GM23338 (cell line): ENCODE measurements around the gene FAM50A. TPM values are rescaled to one million over a fixed set of nuclear protein-coding genes. Genes with fewer than 3 reads are reported as not detected.
A peak's percentile ranks its signal among the peaks of the same experiment; 100 is the strongest.

Experiments used
- ATAC-seq: fragments of 200-7000 bp; cut with Tn5 transposase; 3 replicates; pipeline ENCODE4 v1.9.1; 2020
- DNase-seq: peaks from one replicate; pipeline ENCODE4 v3.0.0-alpha.2; 2015; ENCODE audit warnings: low spot score
- H2AFZ ChIP-seq: fragments of 200-600 bp; sonication (generic); 2 replicates; pipeline ENCODE4 v1.8.0; 2016; ENCODE audit warnings: antibody characterized with exemption, mild to moderate bottlenecking, moderate library complexity
- H3F3A ChIP-seq: fragments of 200-600 bp; sonication (generic); replicated peaks from 2 replicates; pipeline ENCODE4 v1.8.0; 2017; ENCODE audit warnings: antibody characterized with exemption, mixed run types, low read depth
- H3K27ac ChIP-seq: fragments of 200-600 bp; sonication (generic); 2 replicates; pipeline ENCODE4 v1.6.1; 2016; ENCODE audit warnings: low read depth
- H3K27me3 ChIP-seq: fragments of 200-600 bp; sonication (generic); 2 replicates; pipeline ENCODE4 v1.8.0; 2016; ENCODE audit warnings: mild to moderate bottlenecking, mixed run types, moderate library complexity; ENCODE audit not compliant: insufficient read depth
- H3K36me3 ChIP-seq: fragments of 200-600 bp; sonication (generic); 2 replicates; pipeline ENCODE4 v1.8.0; 2016; ENCODE audit warnings: mild to moderate bottlenecking; ENCODE audit not compliant: insufficient read depth
- H3K4me1 ChIP-seq: fragments of 200-600 bp; sonication (generic); 2 replicates; pipeline ENCODE4 v1.8.0; 2016; ENCODE audit warnings: mild to moderate bottlenecking, moderate library complexity; ENCODE audit not compliant: insufficient read depth
- H3K4me2 ChIP-seq: fragments of 200-600 bp; sonication (generic); 2 replicates; pipeline ENCODE4 v1.7.1; 2017; ENCODE audit warnings: mixed run types
- H3K4me3 ChIP-seq: fragments of 200-600 bp; sonication (generic); 2 replicates; pipeline ENCODE4 v1.6.1; 2016; ENCODE audit warnings: mixed run types
- H3K79me2 ChIP-seq: fragments of 200-600 bp; sonication (generic); replicated peaks from 2 replicates; pipeline ENCODE4 v1.8.0; 2017; ENCODE audit warnings: mild to moderate bottlenecking; ENCODE audit not compliant: insufficient read depth
- H3K9me2 ChIP-seq: fragments of 200-600 bp; sonication (generic); 2 replicates; pipeline ENCODE4 v1.8.0; 2017; ENCODE audit not compliant: insufficient read depth
- H4K20me1 ChIP-seq: fragments of 200-600 bp; sonication (generic); replicated peaks from 2 replicates; pipeline ENCODE4 v1.8.0; 2017; ENCODE audit warnings: mild to moderate bottlenecking; ENCODE audit not compliant: insufficient read depth
- H3K27ac Mint-ChIP-seq: 2 replicates; pipeline ENCODE4 v1.8.0; 2020; ENCODE audit warnings: inconsistent platforms, mild to moderate bottlenecking, moderate library complexity, mixed read lengths
- H3K27me3 Mint-ChIP-seq: 3 replicates; pipeline ENCODE4 v1.8.0; 2022; ENCODE audit warnings: low read depth, mild to moderate bottlenecking, moderate library complexity, mixed read lengths, inconsistent platforms; ENCODE audit not compliant: insufficient read depth, poor library complexity
- H3K36me3 Mint-ChIP-seq: 3 replicates; pipeline ENCODE4 v1.8.0; 2021; ENCODE audit warnings: low read depth, mild to moderate bottlenecking, inconsistent platforms, moderate library complexity, mixed read lengths
- H3K4me1 Mint-ChIP-seq: 3 replicates; pipeline ENCODE4 v1.8.0; 2020; ENCODE audit warnings: mild to moderate bottlenecking, inconsistent platforms, mixed read lengths
- H3K4me3 Mint-ChIP-seq: 3 replicates; pipeline ENCODE4 v1.8.0; 2021; ENCODE audit warnings: moderate library complexity, mild to moderate bottlenecking, inconsistent platforms, mixed read lengths
- H3K9me3 Mint-ChIP-seq: 3 replicates; pipeline ENCODE4 v1.8.0; 2020; ENCODE audit warnings: moderate library complexity, mild to moderate bottlenecking, inconsistent platforms, mixed read lengths
- CREB1 ChIP-seq: fragments of 250-450 bp; sonication (Bioruptor Pico); IDR thresholded peaks from 2 replicates; pipeline ENCODE4 v1.5.0; 2020; ENCODE audit warnings: low read depth, mild to moderate bottlenecking, moderate library complexity
- EZH2phosphoT487 ChIP-seq: fragments of 200-600 bp; sonication (generic); IDR thresholded peaks from one replicate; pipeline ENCODE4 v1.8.1; 2018; ENCODE audit warnings: antibody characterized with exemption; ENCODE audit not compliant: unreplicated experiment
- NANOG ChIP-seq: IDR thresholded peaks from 2 replicates; pipeline ENCODE4 v1.6.1; 2016; ENCODE audit warnings: antibody characterized with exemption, borderline replicate concordance
- STAT1 ChIP-seq: IDR thresholded peaks from one replicate; pipeline ENCODE4 v1.6.1; 2016; ENCODE audit warnings: antibody characterized with exemption; ENCODE audit not compliant: unreplicated experiment
- ZNF114 ChIP-seq: fragments of 250-450 bp; sonication (Bioruptor Pico); IDR thresholded peaks from 2 replicates; pipeline ENCODE4 v1.5.0; 2020; ENCODE audit warnings: mild to moderate bottlenecking, moderate library complexity
- polyA plus RNA-seq: library from polyadenylated mRNA; unstranded; fragments of >200 nt; fragmentation: Nextera tagmentation; extraction: Ambion mirVana; gene quantifications from 2 replicates; pipeline ENCODE4 v1.2.1, GENCODE V29; 2016
- total RNA-seq: library from RNA; depleted of rRNA; stranded (reverse); fragments of >200 nt; shearing (Covaris generic); gene quantifications from 2 replicates; pipeline ENCODE4 v1.2.3, GENCODE V29; 2014
- TF ChIP-seq, protein P1 (sequence below): IDR thresholded peaks from one replicate; pipeline ENCODE4 v1.6.1; 2018; ENCODE audit warnings: antibody characterized with exemption; ENCODE audit not compliant: unreplicated experiment
- TF ChIP-seq, protein P2 (sequence below): IDR thresholded peaks from 2 replicates; pipeline ENCODE4 v1.6.1; 2016; ENCODE audit warnings: antibody characterized with exemption

The FAM50A gene
- total and polyA plus RNA-seq, 2 experiments from 2014 or later = 23.9 to 77.6 TPM

DNA sequence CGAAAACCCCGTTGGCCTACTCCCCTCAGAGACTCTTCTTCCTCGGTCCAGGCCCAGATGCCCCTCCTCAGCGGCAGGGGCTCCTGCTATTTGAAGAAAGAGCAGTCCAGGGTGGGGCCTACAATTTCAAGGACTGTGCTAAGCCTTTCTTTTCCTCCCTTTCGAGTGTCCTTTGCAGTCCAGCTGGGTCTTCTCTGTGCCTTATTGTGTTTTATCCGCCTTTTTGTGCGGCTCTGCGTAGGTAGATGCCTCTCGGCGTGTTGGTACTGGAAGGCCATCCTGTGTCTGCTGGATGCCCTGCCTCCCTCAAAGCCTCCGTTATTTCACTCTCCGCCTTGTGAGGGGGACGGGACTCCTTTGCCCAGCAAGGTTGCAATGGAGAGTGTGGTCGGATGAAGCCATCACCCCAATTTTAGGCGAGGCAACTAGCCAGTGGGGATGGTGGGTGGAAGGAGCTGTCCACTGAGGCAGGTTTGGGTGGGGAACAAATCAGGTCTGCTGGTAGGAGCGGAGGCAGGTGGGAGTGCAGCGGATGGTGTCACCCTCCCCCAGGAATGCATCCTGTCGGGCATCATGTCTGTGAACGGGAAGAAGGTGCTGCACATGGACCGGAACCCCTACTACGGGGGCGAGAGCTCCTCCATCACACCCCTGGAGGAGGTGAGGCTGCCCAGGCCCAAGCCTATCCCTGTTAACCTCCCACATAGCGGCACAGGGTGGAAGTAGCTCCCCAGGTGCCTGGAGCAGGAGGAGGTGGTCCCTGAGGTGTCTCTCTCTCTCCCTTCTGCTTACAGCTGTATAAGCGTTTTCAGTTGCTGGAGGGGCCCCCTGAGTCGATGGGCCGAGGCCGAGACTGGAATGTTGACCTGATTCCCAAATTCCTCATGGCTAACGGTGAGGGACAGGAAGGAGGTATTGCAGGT, 5.7 kb upstream of the FAM50A start:
- peaks cover 31% of the 10 kb centered on the region for H3K36me3 Mint-ChIP-seq
- Histone ChIP-seq H3K27me3 (no peaks in the 10 kb centered on the region), H3K4me1 (no peaks in the 10 kb centered on the region), H2AFZ (no peak overlapping the region), H3K4me3 (peak overlapping the region; percentile 60), H3K4me2 (peak overlapping the region; percentile 76), H3K9me2 (no peaks in the 10 kb centered on the region), H4K20me1 (no peaks in the 10 kb centered on the region), H3K36me3 (no peaks in the 10 kb centered on the region), H3K79me2 (peaks cover 13% of the 10 kb centered on the region), H3K27ac (no peak overlapping the region), H3F3A (no peaks in the 10 kb centered on the region)
- DNase-seq = no peak
- H3K27me3 Mint-ChIP-seq = peaks cover 4% of the 10 kb centered on the region
- H3K9me3 Mint-ChIP-seq = no peaks in the 10 kb centered on the region
- ATAC-seq = no peak
- peak overlapping the region; percentile 85 for H3K4me3 Mint-ChIP-seq
- H3K27ac Mint-ChIP-seq = no peak overlapping the region
- TF ChIP-seq ZNF114 (CRISPR knock-in tag) (no peak), EZH2phosphoT487 (no peak)
- H3K4me1 Mint-ChIP-seq = peaks cover 16% of the 10 kb centered on the region

DNA sequence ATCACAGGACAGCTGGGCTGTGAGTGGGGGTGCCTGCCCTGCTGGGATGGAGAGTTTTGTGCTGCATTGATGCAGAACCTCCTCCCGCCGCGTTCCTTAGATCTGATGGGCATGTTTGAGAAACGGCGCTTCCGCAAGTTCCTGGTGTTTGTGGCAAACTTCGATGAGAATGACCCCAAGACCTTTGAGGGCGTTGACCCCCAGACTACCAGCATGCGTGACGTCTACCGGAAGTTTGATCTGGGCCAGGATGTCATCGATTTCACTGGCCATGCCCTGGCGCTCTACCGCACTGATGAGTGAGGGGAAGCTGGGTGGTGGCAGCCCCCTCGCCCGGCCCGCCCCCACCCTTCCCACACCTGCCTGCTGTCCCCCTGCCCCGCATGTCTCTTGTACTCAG, 4.1 kb upstream of the FAM50A start:
- H3K27me3 Mint-ChIP-seq = peaks cover 7% of the 10 kb centered on the region
- no peaks in the 10 kb centered on the region for H3K9me2 ChIP-seq
- H3K4me3 Mint-ChIP-seq = no peak overlapping the region
- no peak overlapping the region for H3K27ac ChIP-seq
- H3K9me3 Mint-ChIP-seq = no peaks in the 10 kb centered on the region
- no peak for DNase-seq
- H3K4me1 ChIP-seq = 0 out of 2 replicates have a peak, but pooled peaks cover 3% of the 10 kb centered on the region
- no peak overlapping the region for H3K4me3 ChIP-seq
- no peak overlapping the region for H3K27ac Mint-ChIP-seq
- peaks cover 13% of the 10 kb centered on the region for H3K79me2 ChIP-seq
- TF ChIP-seq, protein P1, sequence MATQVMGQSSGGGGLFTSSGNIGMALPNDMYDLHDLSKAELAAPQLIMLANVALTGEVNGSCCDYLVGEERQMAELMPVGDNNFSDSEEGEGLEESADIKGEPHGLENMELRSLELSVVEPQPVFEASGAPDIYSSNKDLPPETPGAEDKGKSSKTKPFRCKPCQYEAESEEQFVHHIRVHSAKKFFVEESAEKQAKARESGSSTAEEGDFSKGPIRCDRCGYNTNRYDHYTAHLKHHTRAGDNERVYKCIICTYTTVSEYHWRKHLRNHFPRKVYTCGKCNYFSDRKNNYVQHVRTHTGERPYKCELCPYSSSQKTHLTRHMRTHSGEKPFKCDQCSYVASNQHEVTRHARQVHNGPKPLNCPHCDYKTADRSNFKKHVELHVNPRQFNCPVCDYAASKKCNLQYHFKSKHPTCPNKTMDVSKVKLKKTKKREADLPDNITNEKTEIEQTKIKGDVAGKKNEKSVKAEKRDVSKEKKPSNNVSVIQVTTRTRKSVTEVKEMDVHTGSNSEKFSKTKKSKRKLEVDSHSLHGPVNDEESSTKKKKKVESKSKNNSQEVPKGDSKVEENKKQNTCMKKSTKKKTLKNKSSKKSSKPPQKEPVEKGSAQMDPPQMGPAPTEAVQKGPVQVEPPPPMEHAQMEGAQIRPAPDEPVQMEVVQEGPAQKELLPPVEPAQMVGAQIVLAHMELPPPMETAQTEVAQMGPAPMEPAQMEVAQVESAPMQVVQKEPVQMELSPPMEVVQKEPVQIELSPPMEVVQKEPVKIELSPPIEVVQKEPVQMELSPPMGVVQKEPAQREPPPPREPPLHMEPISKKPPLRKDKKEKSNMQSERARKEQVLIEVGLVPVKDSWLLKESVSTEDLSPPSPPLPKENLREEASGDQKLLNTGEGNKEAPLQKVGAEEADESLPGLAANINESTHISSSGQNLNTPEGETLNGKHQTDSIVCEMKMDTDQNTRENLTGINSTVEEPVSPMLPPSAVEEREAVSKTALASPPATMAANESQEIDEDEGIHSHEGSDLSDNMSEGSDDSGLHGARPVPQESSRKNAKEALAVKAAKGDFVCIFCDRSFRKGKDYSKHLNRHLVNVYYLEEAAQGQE = no peak
- TF ChIP-seq EZH2phosphoT487 (no peak), NANOG (no peak), STAT1 (no peak), ZNF114 (CRISPR knock-in tag) (no peak), CREB1 (CRISPR knock-in tag) (no peak)
- TF ChIP-seq, protein P2, sequence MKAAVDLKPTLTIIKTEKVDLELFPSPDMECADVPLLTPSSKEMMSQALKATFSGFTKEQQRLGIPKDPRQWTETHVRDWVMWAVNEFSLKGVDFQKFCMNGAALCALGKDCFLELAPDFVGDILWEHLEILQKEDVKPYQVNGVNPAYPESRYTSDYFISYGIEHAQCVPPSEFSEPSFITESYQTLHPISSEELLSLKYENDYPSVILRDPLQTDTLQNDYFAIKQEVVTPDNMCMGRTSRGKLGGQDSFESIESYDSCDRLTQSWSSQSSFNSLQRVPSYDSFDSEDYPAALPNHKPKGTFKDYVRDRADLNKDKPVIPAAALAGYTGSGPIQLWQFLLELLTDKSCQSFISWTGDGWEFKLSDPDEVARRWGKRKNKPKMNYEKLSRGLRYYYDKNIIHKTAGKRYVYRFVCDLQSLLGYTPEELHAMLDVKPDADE = no peak
- H3K36me3 Mint-ChIP-seq = peaks cover 24% of the 10 kb centered on the region; the same call in 2 of the 3 replicates
- no peak overlapping the region for H3K4me2 ChIP-seq
- no peaks in the 10 kb centered on the region for H3K27me3 ChIP-seq
- H2AFZ ChIP-seq = no peak overlapping the region
- H3K36me3 ChIP-seq = no peaks in the 10 kb centered on the region
- H4K20me1 ChIP-seq = no peaks in the 10 kb centered on the region
- peaks cover 16% of the 10 kb centered on the region for H3K4me1 Mint-ChIP-seq
- no peak for ATAC-seq
- no peaks in the 10 kb centered on the region for H3F3A ChIP-seq
